Fibroblast of mammary gland (primary cell): ENCODE results near the gene OSER1.

Experiments
- DNase-seq: peaks from one replicate; pipeline ENCODE4 v3.0.0-alpha.2; 2010; ENCODE audit warnings: low read depth
- H3K4me3 ChIP-seq: 2 replicates; pipeline ENCODE4 v1.5.1; 2011; ENCODE audit warnings: low read depth, mild to moderate bottlenecking, low read length, moderate library complexity; ENCODE audit not compliant: control insufficient read depth
- CTCF ChIP-seq: conservative IDR thresholded peaks from 2 replicates; pipeline ENCODE4 v1.5.1; 2011; ENCODE audit warnings: low read depth, low read length, inconsistent platforms; ENCODE audit not compliant: control insufficient read depth, insufficient read depth

The OSER1 gene

GRCh38 chr20:44208770-44209169 lies 1.8 kb downstream of the OSER1 start:
- TF ChIP-seq CTCF, result no peak
- peak; percentile 51 for DNase-seq
- peak overlapping the region; percentile 85 for H3K4me3 ChIP-seq

- H3K4me3 ChIP-seq, result peak overlapping the region; percentile 85
- no peak for TF ChIP-seq CTCF
- DNase-seq, result no peak
Measured at GRCh38 chr20:44208165-44208564, 2.4 kb downstream of the OSER1 start.

- TF ChIP-seq CTCF, result no peak
- DNase-seq, result no peak
- H3K4me3 ChIP-seq, result no peak overlapping the region
Measured at GRCh38 chr20:44207126-44207723, 3.3 kb downstream of the OSER1 start.

GRCh38 chr20:44206132-44206531 lies 4.4 kb downstream of the OSER1 start:
- TF ChIP-seq CTCF, result no peak

GRCh38 chr20:44204832-44205215 lies 5.7 kb downstream of the OSER1 start:
- no peak overlapping the region for H3K4me3 ChIP-seq
- no peak for DNase-seq
- no peak for TF ChIP-seq CTCF

More at GRCh38 chr20:44206132-44206531, 4.4 kb downstream of the OSER1 start:
- H3K4me3 ChIP-seq, result no peak overlapping the region
- DNase-seq, result no peak

GRCh38 chr20:44204156-44204831 lies 6.3 kb downstream of the OSER1 start:
- TF ChIP-seq CTCF, result no peak
- DNase-seq, result peak; percentile 95
- no peak overlapping the region for H3K4me3 ChIP-seq

GRCh38 chr20:44203161-44203560 lies 7.4 kb downstream of the OSER1 start:
- TF ChIP-seq CTCF, result no peak
- H3K4me3 ChIP-seq, result no peak overlapping the region
- no peak for DNase-seq
